NOMO-1 treated with DMSO at 0.1 percent for 48 hours (cell line): ENCODE data around the gene ATP2A2.
"Not testable (repeated sequence)": the region's sequence is repeated elsewhere in the genome, so short reads cannot be mapped to it uniquely, and the experiment has no call there.

Experiments
- DNase-seq: peaks from one replicate; lab custom pipeline; 2025; ENCODE audit not compliant: unreplicated experiment; lab: John Stamatoyannopoulos, UW

Gene ATP2A2

GRCh38 chr12:110280779-110281548 lies at the start of gene ATP2A2:
TSS of gene ATP2A2 (plus strand) at chr12:110281247. CDS start at chr12:110281790, 543 bp downstream.
- DNase-seq = peak; percentile 76

GRCh38 chr12:110233212-110233903 lies 47.7 kb upstream of the ATP2A2 start:
- no peak for DNase-seq

DNA sequence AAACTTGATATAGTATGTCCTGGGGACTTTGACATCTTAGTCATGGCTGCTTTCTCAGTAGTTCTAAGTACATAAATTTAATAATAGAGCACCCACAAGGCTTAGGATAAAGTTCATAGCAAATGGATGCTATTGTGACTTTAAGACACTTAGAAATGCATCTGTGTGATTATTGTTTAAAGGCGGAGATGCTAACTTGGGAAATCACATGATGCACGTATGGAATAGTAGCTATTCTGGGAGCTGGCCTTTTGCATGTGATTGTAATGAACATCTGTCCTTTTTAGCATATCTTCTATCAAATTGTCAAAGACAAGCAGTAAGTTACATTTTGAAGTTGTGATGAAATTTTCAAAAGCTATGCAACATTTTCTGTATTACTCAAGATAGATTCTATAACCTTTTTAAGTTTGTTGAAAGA lies 46.7 kb upstream of the ATP2A2 start:
- DNase-seq = peak; percentile 87

DNA sequence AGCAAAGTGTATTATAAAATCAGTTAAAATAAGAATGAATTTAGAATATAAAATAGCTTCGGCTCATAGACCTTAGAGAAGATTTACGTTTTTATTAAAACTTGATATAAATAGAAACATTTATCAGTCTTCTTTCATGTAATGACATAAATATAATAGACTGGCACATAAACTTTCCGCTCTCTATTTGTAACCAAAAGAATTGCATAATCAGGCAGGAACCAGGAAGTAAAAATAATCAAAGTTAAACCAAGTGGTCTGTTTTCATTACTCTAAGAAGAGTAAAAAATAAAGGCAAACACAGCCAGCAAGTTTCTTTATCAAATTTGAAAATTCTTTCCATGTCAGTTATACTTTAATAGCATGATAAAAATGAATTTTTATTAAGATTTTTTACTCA lies 46.3 kb upstream of the ATP2A2 start:
- peak; percentile 87 for DNase-seq

DNA sequence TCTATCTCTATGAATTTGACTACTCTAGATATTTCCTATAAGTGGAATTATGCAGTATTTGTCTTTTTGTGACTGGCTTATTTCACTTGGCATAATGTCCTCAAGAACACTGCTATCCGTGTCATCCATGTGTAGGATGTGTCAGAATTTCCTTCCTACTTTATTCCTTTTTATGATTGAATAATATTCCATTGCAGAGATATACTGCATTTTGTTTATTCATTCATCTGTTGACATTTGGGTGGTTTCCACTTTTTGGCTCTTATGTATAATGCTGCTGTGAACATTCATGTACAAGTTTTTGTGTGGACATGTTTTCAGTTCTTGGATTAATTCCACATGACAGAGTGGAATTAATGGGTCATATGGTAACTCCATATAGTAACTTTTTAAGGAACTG lies 45.7 kb upstream of the ATP2A2 start:
- no peak for DNase-seq

DNA sequence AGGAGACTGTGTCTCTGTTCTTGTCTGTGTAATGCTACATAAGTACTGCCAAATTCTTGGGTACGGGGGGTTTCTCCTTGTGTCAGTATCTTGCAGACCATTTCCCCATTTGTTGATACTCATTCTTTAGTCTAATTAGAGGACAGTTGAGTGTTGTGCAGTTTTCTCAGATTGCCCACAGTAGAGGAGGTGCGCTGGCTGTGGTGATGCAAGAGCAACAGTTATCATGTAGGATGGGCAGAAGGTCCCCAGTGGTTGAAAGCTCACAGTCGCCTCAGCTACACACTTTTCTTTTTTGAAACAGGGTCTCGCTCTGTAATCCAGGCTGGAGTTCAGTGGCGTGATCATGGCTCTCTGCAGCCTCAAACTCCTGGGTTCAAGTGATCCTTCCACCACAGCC lies 37.8 kb upstream of the ATP2A2 start:
- peak; percentile 60 for DNase-seq

DNA sequence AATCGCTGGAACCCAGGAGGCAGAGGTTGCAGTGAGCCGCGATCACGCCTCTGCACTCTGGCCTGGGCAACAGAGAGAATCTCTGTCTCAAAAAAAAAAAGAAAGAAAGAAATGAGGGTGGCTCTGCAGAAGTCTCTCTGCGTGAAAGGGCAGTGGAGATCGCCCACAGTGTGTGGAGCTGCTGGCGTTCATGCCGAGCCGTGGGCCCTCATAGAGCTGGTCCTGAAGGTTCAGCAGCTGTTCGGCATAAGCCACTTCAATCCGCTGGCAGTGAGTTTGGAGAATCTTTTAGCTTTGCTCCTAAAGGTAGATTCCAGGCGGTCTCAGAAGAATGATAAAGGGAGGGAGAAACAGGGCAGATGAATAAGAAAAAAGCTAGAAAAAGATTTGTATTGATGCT lies 36.7 kb upstream of the ATP2A2 start:
- no peak for DNase-seq

GRCh38 chr12:110244829-110245228 lies 36.2 kb upstream of the ATP2A2 start:
- no peak for DNase-seq

DNA sequence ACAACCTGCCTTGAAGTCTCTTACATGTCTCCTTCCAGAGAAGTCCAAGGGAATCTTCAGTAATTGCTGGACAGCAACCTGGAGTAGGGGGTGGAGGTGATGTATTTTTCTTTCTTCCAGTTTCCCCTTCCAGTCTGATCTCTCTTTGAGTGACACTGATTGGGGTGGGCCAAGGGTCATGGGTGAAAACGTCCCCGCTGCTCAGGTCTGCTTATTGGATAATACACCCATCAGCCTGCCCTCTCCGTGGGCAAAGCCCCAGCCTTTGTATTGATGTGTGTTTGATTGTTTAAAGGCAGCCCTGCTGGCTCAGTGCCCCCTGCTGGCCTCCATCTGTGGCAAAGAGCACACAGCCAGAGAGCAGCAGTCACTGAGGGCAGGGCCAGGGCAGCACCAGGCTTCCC lies 35.7 kb upstream of the ATP2A2 start:
- DNase-seq = peak; percentile 16

DNA sequence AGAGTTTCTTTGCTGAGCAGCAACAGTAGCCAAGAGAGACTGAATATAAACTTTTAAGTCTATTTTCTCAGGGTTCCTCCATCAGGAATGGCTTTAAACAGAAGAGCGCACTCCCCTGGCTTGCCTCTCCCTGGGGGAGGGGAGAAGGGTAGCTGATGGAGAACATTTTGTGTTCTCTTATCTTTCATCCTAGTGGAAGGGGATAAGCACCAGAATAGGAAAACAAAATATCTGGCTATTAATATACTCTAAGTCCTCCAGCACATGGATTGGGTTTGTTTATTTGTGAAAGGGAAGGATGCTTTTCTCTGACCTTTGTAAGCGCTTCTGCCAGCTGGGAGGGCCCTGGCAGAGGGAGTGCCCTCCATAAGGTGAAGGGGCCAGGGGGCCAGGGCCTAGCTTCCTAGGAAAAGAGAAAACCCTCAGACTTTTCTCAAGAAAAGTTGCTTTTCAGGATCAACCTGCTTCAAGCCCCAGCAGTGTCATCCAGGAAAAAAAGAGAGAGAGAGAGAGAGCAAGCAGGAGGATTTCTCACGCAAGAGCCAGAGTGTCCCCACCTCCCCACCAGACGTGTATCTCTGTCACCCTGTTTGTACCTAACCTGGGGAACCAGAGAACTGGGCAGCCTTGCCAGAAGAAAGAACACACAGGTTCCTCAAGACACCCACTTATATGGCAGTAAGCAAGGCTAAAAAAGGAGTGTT lies 34.3 kb upstream of the ATP2A2 start:
- no peak for DNase-seq

DNA sequence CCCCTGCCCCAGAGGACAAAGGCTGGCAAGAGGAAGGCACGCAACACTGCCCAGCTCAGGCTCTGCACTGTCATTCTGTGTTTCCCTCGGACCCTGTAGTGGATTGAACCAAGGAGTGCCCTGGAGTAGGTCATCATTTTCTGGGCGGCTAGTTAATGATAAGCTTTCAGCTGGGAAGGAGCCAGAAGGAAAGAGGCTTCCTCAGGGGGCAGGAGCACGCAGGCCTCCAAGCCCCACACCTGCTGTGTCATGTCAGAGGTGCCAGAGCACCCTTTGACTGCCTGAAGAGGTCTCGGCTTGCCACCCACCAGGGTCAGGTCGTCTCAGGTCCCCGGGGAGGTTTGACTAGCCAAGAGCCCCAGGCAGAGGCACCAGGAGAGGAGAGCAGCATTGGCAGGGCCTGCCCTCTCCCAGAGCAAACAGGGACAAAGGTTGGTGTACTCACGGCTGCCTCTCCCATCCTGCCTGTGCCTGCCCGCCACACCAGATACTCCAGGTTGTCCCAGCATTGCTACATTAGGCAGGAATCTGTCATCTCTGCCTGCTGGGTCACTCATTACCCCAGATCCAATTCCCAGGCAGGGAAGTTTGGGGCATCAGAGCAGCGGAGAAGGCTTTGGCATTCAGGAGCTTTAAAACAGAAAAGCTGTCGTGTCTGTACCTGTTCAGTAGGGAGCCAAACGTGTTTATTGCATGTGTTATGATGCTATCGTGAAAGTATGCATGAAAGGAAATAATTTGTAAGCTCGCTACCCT lies 33.5 kb upstream of the ATP2A2 start:
- DNase-seq = no peak

DNA sequence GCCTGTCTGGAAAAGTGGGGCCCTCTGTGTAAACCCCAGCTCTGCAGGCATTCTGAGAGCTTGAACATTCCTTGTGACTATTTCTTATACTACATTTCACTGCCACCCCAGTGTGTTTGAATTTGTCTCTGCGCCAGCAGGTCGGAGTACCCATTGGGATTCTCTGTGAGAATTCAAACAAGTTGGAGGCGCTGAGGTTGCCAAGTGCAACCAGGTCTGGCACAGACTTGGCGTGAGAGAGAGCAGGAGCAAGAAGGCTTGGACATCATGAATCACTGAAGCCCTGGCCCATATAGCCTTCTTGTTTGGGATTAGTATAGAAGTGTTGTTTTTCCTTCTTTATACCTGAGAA lies 33.0 kb upstream of the ATP2A2 start:
- no peak for DNase-seq

DNA sequence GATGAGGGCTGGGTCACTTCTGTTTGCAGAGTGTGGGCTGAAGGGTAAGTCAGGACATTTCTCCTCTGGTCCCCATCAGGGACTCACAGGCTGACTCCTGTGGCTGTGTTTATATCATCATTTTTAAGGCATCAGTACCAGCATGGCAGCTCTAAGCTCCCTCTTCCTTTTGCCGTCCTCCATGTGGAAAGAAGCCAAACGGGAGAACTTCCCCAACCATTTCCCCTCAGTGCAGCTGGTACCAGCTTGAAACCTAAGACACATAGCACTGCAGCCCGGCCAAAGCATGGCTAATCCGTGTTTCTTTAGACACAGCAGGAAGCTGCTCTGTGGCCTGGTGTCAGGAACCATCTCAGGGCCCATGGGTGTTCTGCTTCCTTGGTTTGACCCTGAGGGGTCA lies 31.9 kb upstream of the ATP2A2 start:
- DNase-seq = no peak

- DNase-seq = peak; percentile 23
Observed at GRCh38 chr12:110249716-110250225, 31.3 kb upstream of the ATP2A2 start.

DNA sequence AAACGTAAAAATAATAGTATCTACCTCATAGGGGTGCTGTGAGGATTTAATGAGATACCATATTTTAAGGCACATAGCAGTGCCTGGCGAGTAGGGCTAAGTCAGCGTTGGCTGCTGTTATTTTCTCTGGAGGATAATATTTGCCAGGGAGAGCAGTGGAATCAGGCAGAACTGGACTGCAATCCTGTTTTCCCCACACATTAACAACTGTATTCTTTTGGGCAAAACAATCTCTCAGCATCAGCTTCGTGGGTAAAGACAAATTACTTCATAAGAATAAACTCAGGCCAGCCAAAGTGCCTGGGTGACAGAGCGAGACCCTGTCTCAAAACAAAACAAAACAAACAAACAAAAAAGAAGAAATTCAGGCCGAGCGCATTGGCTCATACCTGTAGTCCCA lies 29.7 kb upstream of the ATP2A2 start:
- DNase-seq = no peak

- DNase-seq = no peak
Observed at GRCh38 chr12:110252716-110253115, 28.3 kb upstream of the ATP2A2 start.

GRCh38 chr12:110253176-110253575 lies 27.9 kb upstream of the ATP2A2 start:
- DNase-seq = no peak

DNA sequence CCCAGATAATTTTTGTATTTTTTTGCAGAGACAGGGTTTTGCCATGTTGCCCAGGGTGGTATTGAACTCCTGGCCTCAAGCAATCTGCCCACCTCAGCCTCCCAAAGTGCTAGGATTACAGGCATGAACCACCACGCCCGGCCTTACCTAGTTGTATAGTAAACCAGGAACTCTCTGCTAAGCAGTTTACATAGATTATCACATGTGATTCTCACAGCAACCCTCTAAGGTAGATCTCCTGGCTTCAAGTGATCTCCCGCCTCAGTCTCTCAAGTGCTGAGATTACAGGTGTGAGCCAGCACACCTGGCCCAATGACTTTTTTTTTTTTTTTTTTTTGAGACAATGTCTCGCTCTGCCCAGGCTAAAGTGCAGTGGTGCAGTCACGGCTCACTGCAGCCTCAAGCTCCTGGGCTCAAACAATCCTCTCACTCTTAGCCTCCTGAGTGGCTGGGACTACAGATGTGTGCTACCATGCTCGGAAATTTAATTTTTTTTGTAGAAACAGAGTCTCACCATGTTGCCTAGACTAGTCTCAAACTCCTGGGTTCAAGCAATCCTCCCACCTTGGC lies 26.0 kb upstream of the ATP2A2 start:
- DNase-seq = no peak

- DNase-seq = not testable (repeated sequence)
Observed at GRCh38 chr12:110255890-110256456, 25.1 kb upstream of the ATP2A2 start.

DNA sequence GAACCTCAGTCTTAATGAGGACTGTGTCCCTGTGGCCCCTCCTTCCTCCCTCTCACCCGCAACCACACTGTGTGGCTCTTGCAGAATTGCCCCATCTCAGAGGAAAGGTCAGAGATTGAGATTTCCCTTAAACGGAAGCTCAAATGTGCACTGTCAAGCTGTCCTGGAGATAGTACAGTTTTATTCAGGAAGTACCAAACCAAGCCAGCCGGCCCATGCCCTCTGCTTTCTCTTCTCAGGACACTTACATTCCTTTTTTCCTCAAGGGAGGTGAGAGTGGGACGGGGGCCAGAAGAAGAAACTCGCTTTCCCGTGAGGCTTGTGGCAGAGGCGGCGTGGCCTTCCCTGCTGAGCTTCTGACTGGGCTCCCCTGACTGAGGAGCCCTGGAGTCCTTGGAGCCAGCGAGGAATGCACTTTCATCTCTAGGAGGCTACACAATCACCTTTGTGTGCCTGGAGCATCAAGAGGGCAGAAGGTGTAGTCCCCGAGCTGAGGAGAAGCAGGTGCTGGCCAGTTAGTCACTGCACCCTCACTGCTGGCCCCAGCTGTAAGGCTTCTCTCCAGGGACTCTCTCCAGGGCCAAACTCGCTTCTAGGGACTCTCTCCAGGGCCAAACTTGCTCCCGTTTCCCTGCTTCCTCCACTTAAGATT lies 24.1 kb upstream of the ATP2A2 start:
- peak; percentile 88 for DNase-seq
